NCI-H1694 treated with DMSO at 0.1 percent for 48 hours (cell line): ENCODE measurements around the gene GTF3C5.
"Not testable (repeated sequence)": the region's sequence is repeated elsewhere in the genome, so short reads cannot be mapped to it uniquely, and the experiment has no call there.

Source experiments
- DNase-seq: peaks from one replicate; lab custom pipeline; 2025; lab: John Stamatoyannopoulos, UW

GTF3C5 gene

GRCh38 chr9:132996526-132996925, 34.3 kb upstream of the GTF3C5 start:
- DNase-seq, result no peak

DNA sequence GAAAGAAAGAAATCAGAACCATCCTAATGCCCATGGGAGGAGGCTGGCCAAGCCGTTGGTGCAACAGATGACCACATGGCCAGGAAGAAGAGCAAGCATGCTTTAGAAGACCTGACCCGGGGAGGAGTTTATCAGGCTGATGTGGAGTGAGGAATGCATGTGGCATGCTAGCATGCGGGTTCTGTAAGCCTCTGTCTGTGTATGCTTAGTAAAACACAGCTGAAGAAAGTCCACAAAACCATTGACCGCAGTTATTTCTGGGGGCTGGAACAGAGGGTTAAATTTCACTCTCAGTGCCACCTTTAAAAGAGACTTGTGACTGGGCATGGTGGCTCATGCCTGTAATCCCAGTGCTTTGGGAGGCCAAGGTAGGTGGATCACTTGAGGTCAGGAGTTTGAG, 33.2 kb upstream of the GTF3C5 start:
- no peak for DNase-seq

DNA sequence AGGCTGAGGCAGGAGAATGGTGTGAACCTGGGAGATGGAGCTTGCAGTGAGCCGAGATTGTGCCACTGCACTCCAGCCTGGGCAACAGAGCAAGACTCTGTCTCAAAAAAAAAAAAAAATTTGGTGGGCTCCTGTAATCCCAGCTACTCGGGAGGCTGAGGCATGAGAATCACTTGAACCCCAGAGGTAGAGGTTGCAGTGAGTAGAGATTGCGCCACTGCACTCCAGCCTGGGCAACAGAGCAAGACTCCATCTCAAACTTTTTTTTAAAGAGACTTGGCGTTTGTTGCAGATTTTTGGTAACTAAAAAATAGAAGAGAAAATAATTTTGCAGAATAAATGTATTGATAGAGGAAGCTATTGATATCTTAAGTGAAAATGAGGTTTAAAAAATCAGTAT, 32.6 kb upstream of the GTF3C5 start:
- DNase-seq, result not testable (repeated sequence)

GRCh38 chr9:132998831-132999635, 31.8 kb upstream of the GTF3C5 start:
- no peak for DNase-seq

GRCh38 chr9:133002147-133003070, 28.4 kb upstream of the GTF3C5 start:
- no peak for DNase-seq

- DNase-seq, result no peak
Observed at GRCh38 chr9:133003071-133003461, 27.7 kb upstream of the GTF3C5 start.

GRCh38 chr9:133003671-133004090, 27.1 kb upstream of the GTF3C5 start:
- no peak for DNase-seq

DNA sequence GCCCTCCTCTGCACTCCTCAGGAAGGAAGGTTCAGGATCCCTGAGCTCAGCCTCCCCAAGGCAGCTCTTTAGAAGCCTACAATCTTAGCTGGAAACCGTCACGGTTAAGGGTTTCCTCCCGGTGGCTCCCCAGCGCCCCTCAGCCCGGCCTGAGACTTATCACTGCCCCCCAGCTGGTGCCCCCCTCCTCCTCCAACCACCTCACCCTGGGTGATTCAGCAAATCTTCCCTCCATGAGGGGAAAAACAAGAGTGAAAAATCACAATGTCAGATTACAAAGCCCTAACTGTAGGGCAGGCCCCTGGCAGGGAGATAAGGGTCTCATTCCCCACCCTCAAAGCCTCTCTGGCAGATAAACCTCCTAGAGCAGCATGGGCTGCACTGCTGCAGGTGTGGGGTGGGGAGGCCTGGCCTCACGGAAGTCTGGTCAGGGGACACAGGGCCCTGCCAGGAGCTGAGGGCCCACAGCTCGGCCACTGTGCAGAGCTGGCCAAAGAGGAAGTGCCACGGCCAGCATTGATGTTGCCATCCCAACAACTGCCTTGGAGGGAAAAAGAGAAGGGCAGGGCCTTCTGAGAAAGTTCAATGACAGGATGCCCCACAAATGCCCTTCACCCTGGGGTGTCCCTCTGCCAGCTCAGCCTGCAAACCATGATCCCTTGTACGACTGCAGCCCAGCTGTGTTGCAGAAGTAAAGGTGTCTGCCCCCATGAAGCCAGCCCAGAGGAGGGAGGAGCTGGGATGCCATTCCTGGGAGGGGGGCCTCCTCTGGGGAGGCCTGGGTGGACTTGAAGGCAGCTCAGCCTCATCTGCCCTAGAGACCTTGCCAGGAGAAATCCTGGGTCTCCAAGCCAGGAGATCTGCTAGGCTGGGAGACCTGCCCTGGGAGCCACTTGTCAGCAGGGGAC, 26.5 kb upstream of the GTF3C5 start:
- no peak for DNase-seq

GRCh38 chr9:133004999-133005760, 25.6 kb upstream of the GTF3C5 start:
- DNase-seq, result no peak

GRCh38 chr9:133005957-133006356, 24.8 kb upstream of the GTF3C5 start:
- DNase-seq, result no peak

- DNase-seq, result no peak
Observed at GRCh38 chr9:133006731-133007352, 24.0 kb upstream of the GTF3C5 start.

DNA sequence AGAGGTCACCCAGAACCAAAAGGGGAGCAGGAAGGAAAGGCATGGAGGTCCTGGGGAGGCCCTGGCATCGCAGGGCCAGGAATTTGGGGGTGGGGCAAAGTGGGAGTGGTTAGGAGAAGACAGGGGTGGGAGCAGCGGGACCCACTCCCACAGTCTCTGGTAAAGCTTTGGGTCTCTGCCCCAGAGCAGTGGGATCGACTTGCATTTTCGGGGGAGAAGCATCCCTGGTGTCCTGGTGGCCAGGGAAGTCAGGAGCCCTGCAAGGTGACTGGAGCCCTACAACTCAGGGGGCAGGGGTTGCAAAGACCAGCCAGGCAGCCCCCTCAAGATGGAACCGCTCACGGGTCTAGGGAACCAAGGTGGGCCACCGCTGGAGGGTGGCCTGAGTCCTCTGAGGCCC, 22.4 kb upstream of the GTF3C5 start:
- DNase-seq, result no peak

DNA sequence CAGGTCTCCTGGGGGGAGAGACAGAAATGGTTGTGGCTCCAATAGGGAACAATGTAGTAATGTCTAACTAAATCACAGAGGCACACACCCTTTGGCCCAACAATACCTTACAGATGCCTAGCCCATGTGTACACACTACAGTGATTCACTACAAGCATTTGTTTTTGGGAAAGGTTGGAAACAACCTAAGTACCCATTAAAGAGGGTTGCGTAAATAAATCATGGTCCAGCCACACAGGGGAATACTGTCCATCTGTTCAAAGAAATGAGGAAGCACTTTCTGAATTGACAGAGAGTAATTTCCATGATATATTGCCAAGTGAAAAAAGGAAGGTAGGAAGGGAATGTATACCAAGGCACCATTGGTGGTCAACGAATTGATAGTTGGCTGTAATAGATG, 22.0 kb upstream of the GTF3C5 start:
- DNase-seq, result no peak

DNA sequence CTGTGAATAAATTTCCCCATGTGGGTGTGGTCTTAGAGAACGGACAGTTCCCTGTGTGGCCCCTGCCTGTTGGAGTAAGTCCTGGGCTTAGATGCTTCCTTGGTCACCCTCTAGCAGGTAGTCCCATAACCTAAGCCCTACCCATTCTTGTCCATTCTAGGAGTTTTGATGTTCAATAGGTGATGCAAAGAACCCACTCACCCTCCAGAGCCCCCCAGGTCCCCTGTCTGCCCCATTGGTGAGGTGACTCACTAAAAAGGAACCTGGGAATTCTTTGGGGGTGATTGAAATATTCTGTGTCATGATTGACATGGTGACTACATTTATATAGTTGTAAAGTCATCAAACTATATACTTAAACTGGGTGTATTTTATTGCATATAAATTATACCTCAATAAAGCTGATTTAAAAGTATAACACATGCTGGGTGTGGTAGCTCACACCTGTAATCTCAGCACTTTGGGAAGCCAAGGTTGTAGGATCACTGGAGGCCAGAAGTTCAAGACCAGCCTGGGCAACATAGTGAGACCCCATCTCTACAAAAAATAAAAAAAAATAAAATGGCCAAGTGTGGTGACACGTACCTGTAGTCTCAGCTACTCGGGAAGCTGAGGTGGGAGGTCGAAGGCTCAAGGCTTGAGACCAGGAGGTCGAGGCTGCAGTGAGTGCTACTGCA, 20.8 kb upstream of the GTF3C5 start:
- DNase-seq, result no peak

DNA sequence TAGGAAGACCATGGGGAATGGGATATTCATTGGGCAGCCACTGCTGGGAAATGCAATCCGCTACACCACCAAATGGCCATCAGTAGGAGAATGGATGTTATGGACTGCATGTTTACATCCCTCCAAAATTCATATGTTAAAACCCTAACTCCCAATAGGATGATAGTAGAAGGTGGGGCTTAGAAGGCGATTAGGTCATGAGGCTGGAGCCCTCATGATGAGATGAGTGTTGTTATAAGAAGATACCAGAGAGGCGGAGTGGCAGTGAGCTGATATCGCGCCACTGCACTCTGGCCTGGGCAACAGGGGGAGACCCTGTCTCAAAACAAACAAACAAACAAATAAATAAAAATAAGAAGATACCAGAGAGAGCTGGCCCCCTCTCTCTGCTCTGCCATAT, 16.1 kb upstream of the GTF3C5 start:
- no peak for DNase-seq

GRCh38 chr9:133023117-133023890, 7.5 kb upstream of the GTF3C5 start:
- no peak for DNase-seq

DNA sequence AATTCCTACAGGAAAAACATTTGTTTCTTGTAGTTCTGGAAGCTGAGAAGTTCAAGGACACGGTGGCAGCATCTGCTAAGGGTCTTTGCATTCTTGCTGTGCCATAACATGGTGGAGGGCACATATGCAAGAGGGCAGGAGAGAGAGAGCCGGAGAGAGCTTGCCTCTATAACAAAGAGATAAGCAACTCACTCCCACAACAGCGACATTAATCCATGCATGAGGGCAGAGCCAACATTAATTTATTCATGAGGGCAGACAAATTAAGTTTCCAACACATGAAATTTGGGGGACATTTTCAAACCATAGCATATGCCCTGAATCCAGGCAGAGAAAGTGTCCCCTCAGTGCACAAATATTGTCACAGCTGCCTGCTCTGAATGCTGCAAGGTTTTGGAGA, 4.4 kb upstream of the GTF3C5 start:
- no peak for DNase-seq

DNA sequence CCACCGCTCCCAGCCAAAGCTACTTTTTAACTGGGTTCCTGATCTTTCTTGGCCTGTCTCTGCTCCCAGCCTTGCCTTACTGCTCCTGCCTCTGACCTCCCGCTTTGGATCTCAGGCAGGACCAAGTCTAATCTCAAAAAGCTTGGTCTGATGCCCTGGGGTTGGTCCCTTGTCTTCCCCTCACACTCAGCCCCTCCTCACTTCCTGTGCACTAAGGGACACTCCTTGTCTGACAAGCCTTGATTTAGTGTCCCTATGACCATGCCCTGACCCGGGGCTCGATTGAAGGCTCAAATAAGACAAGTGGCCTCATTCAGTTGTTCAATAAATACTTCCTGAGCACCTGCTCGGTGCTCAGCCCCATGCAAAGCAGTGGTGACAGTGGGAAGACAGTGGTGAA, 3.7 kb upstream of the GTF3C5 start:
- DNase-seq, result no peak

DNA sequence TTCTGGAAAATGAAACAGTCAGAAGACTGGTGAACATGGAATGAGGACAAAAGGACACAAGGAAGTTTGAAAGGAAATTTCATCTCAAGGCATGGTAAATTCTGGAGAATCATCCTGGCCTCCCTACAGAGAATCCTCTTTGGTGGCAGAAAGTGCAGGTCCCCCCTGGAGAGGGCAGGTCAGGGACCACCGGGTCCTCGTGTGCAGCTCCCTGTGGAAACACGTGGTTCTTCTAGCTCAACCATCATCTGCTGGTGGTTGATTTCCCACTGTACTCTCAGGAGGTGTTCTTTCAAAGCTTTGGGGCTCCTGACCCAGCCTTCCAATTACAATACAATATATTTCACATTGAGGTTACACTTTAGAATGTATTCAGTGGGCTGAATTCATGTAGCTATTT, 2.6 kb upstream of the GTF3C5 start:
- no peak for DNase-seq

DNA sequence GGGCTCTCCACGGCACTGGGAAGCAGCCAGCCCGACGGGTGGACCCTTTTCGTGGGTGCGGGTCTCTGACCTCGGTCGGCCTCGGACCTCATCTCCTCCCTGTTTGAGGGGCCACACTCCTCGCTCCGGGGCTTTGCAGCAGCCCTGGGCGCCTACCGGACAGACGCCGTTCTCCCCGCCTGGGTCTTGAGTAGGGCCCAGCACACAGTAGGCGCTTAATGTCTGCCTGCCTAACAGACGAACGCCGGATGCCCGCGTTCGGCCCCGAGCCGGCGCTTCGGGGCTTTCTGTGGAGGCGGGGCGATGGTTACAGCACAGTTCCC, 842 bp upstream of the GTF3C5 start:
- DNase-seq, result no peak
